DLD1 (cell line): Measurements from ENCODE around the gene GFRA1.

Experiments used
- in situ Hi-C: cut with HindIII; loops from 2 replicates; pipeline ENCODE4 v1.10.0; 2017; ENCODE audit warnings: low sequenced_read_pairs

Gene GFRA1

GRCh38 chr10:116272440-116273283, at the start of gene GFRA1:
TSS of gene GFRA1 (minus strand) at chr10:116273206. CDS start at chr10:116272029, 1,177 bp downstream.
- in situ Hi-C loops, result no loop called here

GRCh38 chr10:116316503-116316902, 43.5 kb upstream of the GFRA1 start:
- in situ Hi-C loops, result no loop called here

- in situ Hi-C loops, result no loop called here
Observed at GRCh38 chr10:116312548-116312947, 39.5 kb upstream of the GFRA1 start.

- in situ Hi-C loops, result no loop called here
Observed at GRCh38 chr10:116311706-116312490, 38.9 kb upstream of the GFRA1 start.

GRCh38 chr10:116311016-116311415, 38.0 kb upstream of the GFRA1 start:
- in situ Hi-C loops, result no loop called here

- in situ Hi-C loops, result no loop called here
Observed at GRCh38 chr10:116307455-116307854, 34.4 kb upstream of the GFRA1 start.

GRCh38 chr10:116306847-116307246, 33.8 kb upstream of the GFRA1 start:
- in situ Hi-C loops, result no loop called here

- in situ Hi-C loops, result no loop called here
Observed at GRCh38 chr10:116304923-116305322, 31.9 kb upstream of the GFRA1 start.

- in situ Hi-C loops, result no loop called here
Observed at GRCh38 chr10:116300542-116300941, 27.5 kb upstream of the GFRA1 start.

GRCh38 chr10:116298586-116298985, 25.6 kb upstream of the GFRA1 start:
- in situ Hi-C loops, result no loop called here

GRCh38 chr10:116296291-116296721, 23.3 kb upstream of the GFRA1 start:
- in situ Hi-C loops, result no loop called here

GRCh38 chr10:116292493-116292892, 19.5 kb upstream of the GFRA1 start:
- in situ Hi-C loops, result no loop called here

GRCh38 chr10:116289652-116290051, 16.6 kb upstream of the GFRA1 start:
- in situ Hi-C loops, result no loop called here

- in situ Hi-C loops, result no loop called here
Observed at GRCh38 chr10:116287906-116288501, 15.0 kb upstream of the GFRA1 start.

GRCh38 chr10:116286626-116287200, 13.7 kb upstream of the GFRA1 start:
- in situ Hi-C loops, result no loop called here

- in situ Hi-C loops, result no loop called here
Observed at GRCh38 chr10:116281775-116282174, 8.8 kb upstream of the GFRA1 start.

- in situ Hi-C loops, result no loop called here
Observed at GRCh38 chr10:116278846-116279245, 5.8 kb upstream of the GFRA1 start.

GRCh38 chr10:116276981-116277380, 4.0 kb upstream of the GFRA1 start:
- in situ Hi-C loops, result no loop called here

GRCh38 chr10:116274064-116274904, 1.3 kb upstream of the GFRA1 start:
- in situ Hi-C loops, result no loop called here
